Lower leg skin (tissue), 4 donors: Measurements from ENCODE around the gene ARHGDIG. TPM values are rescaled to one million over a fixed set of nuclear protein-coding genes. Genes with fewer than 3 reads are reported as not detected.

Experiments used
- DNase-seq, 2 donors: peaks; one replicate each; pipeline ENCODE4 v3.0.0-alpha.2; 2019; ENCODE audit warnings: low spot score in 2 of 2
- H3K4me3 ChIP-seq: fragments of 200-600 bp; sonication (generic); 2 replicates; pipeline ENCODE4 v1.5.1; 2017; ENCODE audit warnings: mild to moderate bottlenecking, low read depth; ENCODE audit not compliant: poor library complexity, severe bottlenecking
- CTCF ChIP-seq, 3 donors: fragments of 450-650 bp; IDR thresholded peaks; one replicate each; pipeline ENCODE4 v1.5.1; 2016; ENCODE audit warnings: antibody characterized with exemption in 3 of 3, mild to moderate bottlenecking in 3 of 3, moderate library complexity in 2 of 3
- POLR2A ChIP-seq, 2 donors: fragments of 450-650 bp; IDR thresholded peaks; one replicate each; pipeline ENCODE4 v1.6.1; 2016 to 2017; ENCODE audit warnings: antibody characterized with exemption in 2 of 2, mild to moderate bottlenecking in 1 of 2, moderate library complexity in 1 of 2
- WGBS, 2 donors: methylation state at CpG; one replicate each; pipeline ENCODE4 v1.1.5; 2018; 5-methylcytosine and 5-hydroxymethylcytosine counted together
- intact Hi-C: fragments of 100-400 bp; cut with DNase I; formaldehyde crosslinking; loops from one replicate; pipeline ENCODE4 v1.15.0; 2023; ENCODE audit warnings: low total_unique reads
- total RNA-seq, 4 donors: library from RNA; depleted of rRNA; stranded (reverse); fragments of >200 nt; gene quantifications; one replicate each; pipeline ENCODE4 v1.1.0, GENCODE V29; 2016

ARHGDIG gene
- total RNA-seq, 4 donors from 2014 or later, result not detected

GRCh38 chr16:280005-280460, 358 bp upstream of the ARHGDIG start:
- 0 to 19% methylated on average over 10 to 17 of the region's 47 CpGs for WGBS, 2 donors
- H3K4me3 ChIP-seq, result no peak overlapping the region
- TF ChIP-seq POLR2A (IDR thresholded peaks at IDR 0.05) (no peak), CTCF (IDR thresholded peaks at IDR 0.05) (no peak)
- intact Hi-C loops, result no loop called here
- no peak for DNase-seq

- TF ChIP-seq POLR2A (IDR thresholded peaks at IDR 0.05), result no peak
- no peak for TF ChIP-seq CTCF (IDR thresholded peaks at IDR 0.05)
- no peak overlapping the region for H3K4me3 ChIP-seq
- intact Hi-C loops, result no loop called here
- 55 to 57% methylated on average over 21 of the region's 27 CpGs for whole genome bisulfite sequencing, 2 donors
- DNase-seq, result no peak
Measured at GRCh38 chr16:280991-281659, 734 bp downstream of the ARHGDIG start.

DNA sequence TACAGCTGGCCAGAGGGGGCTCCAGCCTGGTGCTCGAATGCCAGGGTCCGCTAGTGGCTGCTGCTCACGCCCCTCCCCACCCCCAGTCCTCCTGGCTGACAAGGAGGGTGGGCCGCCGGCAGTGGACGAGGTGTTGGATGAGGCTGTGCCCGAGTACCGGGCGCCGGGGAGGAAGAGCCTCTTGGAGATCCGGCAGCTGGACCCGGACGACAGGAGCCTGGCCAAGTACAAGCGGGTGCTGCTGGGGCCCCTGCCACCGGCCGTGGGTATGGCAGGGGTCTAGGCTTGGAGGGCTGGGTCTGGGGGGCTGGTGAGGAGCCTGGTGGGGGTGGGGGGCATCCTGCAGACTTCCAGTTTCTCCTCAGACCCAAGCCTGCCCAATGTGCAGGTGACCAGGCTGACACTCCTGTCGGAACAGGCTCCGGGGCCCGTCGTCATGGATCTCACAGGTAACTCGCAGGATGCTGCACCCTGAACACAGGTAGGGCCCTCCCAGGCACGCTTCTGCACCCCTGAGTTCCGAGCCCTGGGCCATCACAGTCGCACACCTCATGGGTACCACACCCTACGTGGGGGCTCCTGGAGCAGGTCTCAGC, 1.4 kb downstream of the ARHGDIG start:
- WGBS, 2 donors, result 26 to 47% methylated on average over 25 of the region's 25 CpGs
- DNase-seq, result no peak
- TF ChIP-seq CTCF (IDR thresholded peaks at IDR 0.05), result no peak
- TF ChIP-seq POLR2A (IDR thresholded peaks at IDR 0.05), result no peak
- intact Hi-C loops, result no loop called here
- H3K4me3 ChIP-seq, result no peak overlapping the region

GRCh38 chr16:282491-282890, 2.1 kb downstream of the ARHGDIG start:
- intact Hi-C loops, result no loop called here
- no peak for TF ChIP-seq CTCF (IDR thresholded peaks at IDR 0.05)
- TF ChIP-seq POLR2A (IDR thresholded peaks at IDR 0.05), result no peak
- WGBS, 2 donors, result 52 to 65% methylated on average over 12 to 17 of the region's 22 CpGs
- H3K4me3 ChIP-seq, result no peak overlapping the region
- no peak for DNase-seq

DNA sequence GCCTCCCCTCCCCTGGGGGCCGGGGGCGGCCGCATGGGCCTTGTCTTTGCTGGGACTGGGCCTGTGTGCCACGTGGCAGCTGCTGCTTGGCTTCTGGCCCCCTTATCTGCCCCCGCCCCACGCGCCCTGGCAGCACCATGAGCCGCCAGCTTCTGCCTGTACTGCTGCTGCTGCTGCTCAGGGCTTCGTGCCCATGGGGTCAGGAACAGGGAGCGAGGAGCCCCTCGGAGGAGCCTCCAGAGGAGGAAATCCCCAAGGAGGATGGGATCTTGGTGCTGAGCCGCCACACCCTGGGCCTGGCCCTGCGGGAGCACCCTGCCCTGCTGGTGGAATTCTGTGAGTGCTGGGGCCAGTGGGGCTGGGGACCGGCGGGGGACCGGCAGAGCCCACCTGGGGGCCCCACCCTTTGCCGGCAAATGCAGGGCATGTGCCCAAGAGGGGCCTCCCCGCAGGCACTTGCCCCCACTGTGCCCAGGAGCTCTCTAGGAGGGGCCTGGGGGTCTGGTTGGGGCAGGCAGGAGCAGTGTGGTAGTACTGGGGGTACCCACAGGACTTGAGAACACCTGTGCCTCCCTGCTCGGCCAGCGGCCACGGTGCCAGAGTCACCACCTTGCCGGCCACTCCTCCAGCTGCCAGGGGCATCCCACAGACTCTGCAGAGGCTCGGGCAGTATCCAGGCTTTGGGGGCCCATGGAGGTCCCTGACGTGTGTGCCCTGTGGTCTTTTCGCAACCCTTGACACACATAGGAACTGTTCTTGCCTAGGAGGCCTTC, 2.8 kb downstream of the ARHGDIG start, which contains the start of gene PDIA2:
PDIA2 (plus strand) TSS at position 132 of the 773 bp plus-strand sequence; CDS start at position 138, 6 bp downstream.
- intact Hi-C loops, result no loop called here
- DNase-seq, result no peak
- WGBS, 2 donors, result 51% methylated on average over 16 to 19 of the region's 25 CpGs
- no peak within 1 kb of the TSS for H3K4me3 ChIP-seq
- TF ChIP-seq CTCF (IDR thresholded peaks at IDR 0.05), result no peak
- no peak for TF ChIP-seq POLR2A (IDR thresholded peaks at IDR 0.05)
